ENCODE measurements around the gene PDE4D. TPM values are rescaled to one million over a fixed set of nuclear protein-coding genes. Genes with fewer than 3 reads are reported as not detected.

Gene PDE4D
- total RNA-seq, 1 donor from 2014 or later = 13.2 TPM

DNA sequence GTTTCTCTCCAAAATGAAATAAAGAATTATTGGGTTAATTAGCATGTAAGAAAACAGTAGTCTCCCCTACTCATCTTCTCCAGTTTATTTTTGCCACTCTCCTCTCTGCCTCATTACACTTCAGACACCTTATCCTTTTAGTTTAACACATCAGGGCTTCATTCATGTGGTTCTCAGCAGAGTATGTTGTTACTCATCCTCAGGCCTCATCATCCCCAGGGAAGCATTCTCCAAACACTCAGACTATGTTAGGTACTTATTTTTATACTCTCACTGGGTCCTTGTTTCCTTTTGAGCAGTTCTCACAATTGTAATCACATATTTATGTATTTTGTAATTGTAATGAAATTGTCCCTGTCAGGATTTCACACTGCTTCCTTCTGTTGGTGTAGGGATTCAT is 470.5 kb downstream of the PDE4D start:
- no peaks in the 10 kb centered on the region for H3K36me3 Mint-ChIP-seq (ENCODE audit: unreplicated experiment)
- no peak overlapping the region for H3K4me3 Mint-ChIP-seq (ENCODE audit: unreplicated experiment)
- no peak for DNase-seq
- no peaks in the 10 kb centered on the region for H3K27me3 Mint-ChIP-seq (ENCODE audit: unreplicated experiment)
- no peaks in the 10 kb centered on the region for H3K9me3 Mint-ChIP-seq (ENCODE audit: unreplicated experiment)
- TF ChIP-seq, protein P1, sequence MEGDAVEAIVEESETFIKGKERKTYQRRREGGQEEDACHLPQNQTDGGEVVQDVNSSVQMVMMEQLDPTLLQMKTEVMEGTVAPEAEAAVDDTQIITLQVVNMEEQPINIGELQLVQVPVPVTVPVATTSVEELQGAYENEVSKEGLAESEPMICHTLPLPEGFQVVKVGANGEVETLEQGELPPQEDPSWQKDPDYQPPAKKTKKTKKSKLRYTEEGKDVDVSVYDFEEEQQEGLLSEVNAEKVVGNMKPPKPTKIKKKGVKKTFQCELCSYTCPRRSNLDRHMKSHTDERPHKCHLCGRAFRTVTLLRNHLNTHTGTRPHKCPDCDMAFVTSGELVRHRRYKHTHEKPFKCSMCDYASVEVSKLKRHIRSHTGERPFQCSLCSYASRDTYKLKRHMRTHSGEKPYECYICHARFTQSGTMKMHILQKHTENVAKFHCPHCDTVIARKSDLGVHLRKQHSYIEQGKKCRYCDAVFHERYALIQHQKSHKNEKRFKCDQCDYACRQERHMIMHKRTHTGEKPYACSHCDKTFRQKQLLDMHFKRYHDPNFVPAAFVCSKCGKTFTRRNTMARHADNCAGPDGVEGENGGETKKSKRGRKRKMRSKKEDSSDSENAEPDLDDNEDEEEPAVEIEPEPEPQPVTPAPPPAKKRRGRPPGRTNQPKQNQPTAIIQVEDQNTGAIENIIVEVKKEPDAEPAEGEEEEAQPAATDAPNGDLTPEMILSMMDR (IDR thresholded peaks at IDR 0.05; ENCODE audit: partially characterized antibody, unreplicated experiment) = no peak
- H3K4me1 Mint-ChIP-seq (ENCODE audit: low read depth, unreplicated experiment) = peaks cover 2% of the 10 kb centered on the region
- no peak overlapping the region for H3K27ac Mint-ChIP-seq (ENCODE audit: unreplicated experiment)

DNA sequence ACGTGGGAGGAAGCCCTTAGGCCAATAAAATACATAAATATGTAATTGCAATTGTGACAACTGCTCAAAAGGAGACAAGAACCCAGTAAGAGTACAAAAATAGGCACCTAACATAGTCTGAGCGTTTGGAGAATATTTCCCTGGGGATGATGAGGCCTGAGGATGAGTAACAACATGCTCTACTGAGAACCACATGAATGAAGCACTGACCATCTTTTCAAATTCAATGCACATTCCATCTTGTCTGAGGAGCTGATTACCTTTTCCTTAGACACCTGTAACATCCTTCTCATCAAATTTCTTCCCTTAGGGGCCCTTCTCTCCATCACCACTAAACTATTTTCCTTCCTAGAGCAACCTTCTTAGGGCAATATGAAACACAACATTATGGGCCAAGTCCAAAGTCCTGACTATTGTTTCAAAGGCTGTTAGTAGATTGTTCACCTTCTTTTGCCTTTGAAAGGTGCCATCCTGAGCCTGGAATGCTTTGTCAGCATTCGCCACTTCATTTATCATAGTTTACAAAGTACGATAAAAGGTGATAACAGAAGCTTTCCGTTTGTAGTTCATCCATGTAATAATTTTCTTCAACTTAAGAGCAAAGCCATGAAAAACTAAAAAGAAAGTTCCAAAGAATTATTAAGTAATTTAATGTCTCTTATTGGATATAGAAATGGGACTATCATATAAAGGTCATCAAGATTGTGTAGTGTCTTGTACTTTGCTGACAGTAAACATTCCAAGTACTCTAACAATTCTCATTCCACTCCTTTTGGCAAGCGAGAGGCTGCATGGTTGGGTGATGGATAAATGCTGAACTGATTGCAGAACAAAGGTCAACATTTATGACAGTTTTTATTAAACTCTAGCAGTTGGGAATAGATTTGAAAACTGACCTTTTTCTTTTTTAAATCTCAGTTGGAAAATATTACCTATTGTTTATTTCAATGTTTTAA is 471.3 kb downstream of the PDE4D start:
- TF ChIP-seq, protein P1 (IDR thresholded peaks at IDR 0.05; ENCODE audit: partially characterized antibody, unreplicated experiment) = no peak
- no peak overlapping the region for H3K27ac Mint-ChIP-seq (ENCODE audit: unreplicated experiment)
- DNase-seq = no peak
- H3K27me3 Mint-ChIP-seq (ENCODE audit: unreplicated experiment) = no peaks in the 10 kb centered on the region
- H3K4me3 Mint-ChIP-seq (ENCODE audit: unreplicated experiment) = no peak overlapping the region
- no peaks in the 10 kb centered on the region for H3K36me3 Mint-ChIP-seq (ENCODE audit: unreplicated experiment)
- H3K9me3 Mint-ChIP-seq (ENCODE audit: unreplicated experiment) = no peaks in the 10 kb centered on the region
- peaks cover 2% of the 10 kb centered on the region for H3K4me1 Mint-ChIP-seq (ENCODE audit: low read depth, unreplicated experiment)

DNA sequence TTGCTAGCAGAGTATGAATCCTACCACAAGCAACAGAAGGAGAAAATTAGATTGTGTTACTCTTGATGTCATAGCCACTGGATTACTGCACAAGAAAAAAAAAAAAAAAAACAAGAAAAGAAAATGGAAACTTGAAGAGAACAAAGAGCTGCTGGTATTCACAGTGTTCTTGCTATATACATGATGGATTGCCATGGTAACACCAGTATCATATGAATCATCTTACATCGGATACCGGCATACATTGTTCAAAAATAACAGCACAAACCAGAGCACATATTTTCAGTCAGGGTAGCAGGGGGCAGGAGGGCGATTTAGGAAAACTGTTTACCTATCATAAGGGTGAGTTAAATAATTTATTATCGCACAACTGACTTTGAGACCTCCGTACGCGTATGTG is 472.9 kb downstream of the PDE4D start:
- Mint-ChIP-seq H3K4me3 (ENCODE audit: unreplicated experiment) (no peak overlapping the region), H3K9me3 (ENCODE audit: unreplicated experiment) (no peaks in the 10 kb centered on the region), H3K27ac (ENCODE audit: unreplicated experiment) (no peak overlapping the region), H3K36me3 (ENCODE audit: unreplicated experiment) (no peaks in the 10 kb centered on the region), H3K27me3 (ENCODE audit: unreplicated experiment) (no peaks in the 10 kb centered on the region), H3K4me1 (ENCODE audit: low read depth, unreplicated experiment) (peaks cover 2% of the 10 kb centered on the region)
- TF ChIP-seq, protein P1 (IDR thresholded peaks at IDR 0.05; ENCODE audit: partially characterized antibody, unreplicated experiment) = no peak
- no peak for DNase-seq

DNA sequence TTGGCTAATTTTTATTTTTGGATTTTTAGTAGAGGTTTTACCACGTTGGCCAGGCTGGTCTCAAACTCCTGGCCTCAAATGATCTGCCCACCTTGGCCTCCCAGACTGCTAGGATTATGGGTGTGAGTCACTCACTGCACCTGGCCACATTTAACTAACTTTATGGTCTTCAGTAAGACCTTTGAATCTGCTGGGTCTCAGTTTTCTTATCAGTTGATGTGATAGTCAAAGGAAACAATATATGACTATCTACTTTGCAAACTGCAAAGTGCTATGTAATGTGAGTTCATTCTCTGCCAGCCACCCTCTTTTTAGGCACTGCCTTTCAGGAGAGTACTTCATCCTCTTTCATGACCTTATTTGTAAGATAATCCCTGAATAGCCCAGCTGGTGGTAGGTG is 474.7 kb downstream of the PDE4D start:
- H3K36me3 Mint-ChIP-seq (ENCODE audit: unreplicated experiment) = no peaks in the 10 kb centered on the region
- no peak overlapping the region for H3K4me3 Mint-ChIP-seq (ENCODE audit: unreplicated experiment)
- no peaks in the 10 kb centered on the region for H3K27me3 Mint-ChIP-seq (ENCODE audit: unreplicated experiment)
- TF ChIP-seq, protein P1 (IDR thresholded peaks at IDR 0.05; ENCODE audit: partially characterized antibody, unreplicated experiment) = no peak
- H3K27ac Mint-ChIP-seq (ENCODE audit: unreplicated experiment) = no peak overlapping the region
- DNase-seq = no peak
- H3K9me3 Mint-ChIP-seq (ENCODE audit: unreplicated experiment) = no peaks in the 10 kb centered on the region
- H3K4me1 Mint-ChIP-seq (ENCODE audit: low read depth, unreplicated experiment) = peaks cover 2% of the 10 kb centered on the region

DNA sequence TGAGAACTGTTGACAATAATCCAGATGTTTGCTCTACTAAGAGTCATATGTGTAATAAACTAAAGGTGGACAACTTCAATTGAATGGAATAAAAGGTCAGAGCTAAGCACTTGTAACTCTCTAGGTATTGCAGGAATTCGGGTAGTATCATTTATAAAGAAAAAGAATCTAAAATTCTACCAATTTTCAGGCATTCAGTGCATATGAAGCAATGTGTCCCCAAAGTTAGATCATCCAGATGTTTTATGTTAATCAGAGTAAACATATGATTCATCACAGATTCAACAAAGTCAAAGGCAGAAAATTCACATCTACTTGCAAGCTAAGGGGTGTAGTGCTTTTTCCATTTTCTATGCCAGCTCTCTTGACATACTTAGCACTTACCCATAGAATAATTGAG is 477.1 kb downstream of the PDE4D start:
- Mint-ChIP-seq H3K4me1 (ENCODE audit: low read depth, unreplicated experiment) (peaks cover 4% of the 10 kb centered on the region), H3K27ac (ENCODE audit: unreplicated experiment) (no peak overlapping the region), H3K27me3 (ENCODE audit: unreplicated experiment) (no peaks in the 10 kb centered on the region), H3K36me3 (ENCODE audit: unreplicated experiment) (no peaks in the 10 kb centered on the region), H3K9me3 (ENCODE audit: unreplicated experiment) (no peaks in the 10 kb centered on the region), H3K4me3 (ENCODE audit: unreplicated experiment) (no peak overlapping the region)
- no peak for DNase-seq
- TF ChIP-seq, protein P1 (IDR thresholded peaks at IDR 0.05; ENCODE audit: partially characterized antibody, unreplicated experiment) = no peak
